Sigmoid colon (tissue), 7 donors: ENCODE measurements around the gene GPN2. TPM values are rescaled to one million over a fixed set of nuclear protein-coding genes. Genes with fewer than 3 reads are reported as not detected.

Experiments
- DNase-seq: peaks from one replicate; pipeline ENCODE4 v3.0.0-alpha.2; 2019
- H3K27ac ChIP-seq, 4 donors: fragments of 200-600 bp; sonication (generic); one replicate each; pipeline ENCODE4 v1.5.1; 2016 to 2019; ENCODE audit warnings: mild to moderate bottlenecking in 1 of 4
- H3K27me3 ChIP-seq, 3 donors: fragments of 200-600 bp; sonication (generic); one replicate each; pipeline ENCODE4 v1.5.1; 2019; ENCODE audit warnings: mild to moderate bottlenecking in 1 of 3
- H3K36me3 ChIP-seq, 4 donors: fragments of 200-600 bp; sonication (generic); one replicate each; pipeline ENCODE4 v1.5.1; 2016 to 2019
- H3K4me1 ChIP-seq, 4 donors: fragments of 200-600 bp; sonication (generic); one replicate each; pipeline ENCODE4 v1.5.1; 2017 to 2019
- H3K4me3 ChIP-seq, 4 donors: fragments of 200-600 bp; sonication (generic); one replicate each; pipeline ENCODE4 v1.5.1; 2017 to 2019; ENCODE audit warnings: mild to moderate bottlenecking in 2 of 4, moderate library complexity in 1 of 4
- H3K9me3 ChIP-seq, 4 donors: fragments of 200-600 bp in 3 of 4; sonication (generic) in 3 of 4; one replicate each; pipeline versions ENCODE4 v1.5.1 to v1.6.1; 2013 to 2019
- EP300 ChIP-seq, 4 donors: sonication (generic); formaldehyde crosslinking; IDR thresholded peaks; one replicate each; pipeline ENCODE4 v1.6.1; 2017; ENCODE audit warnings: antibody characterized with exemption in 4 of 4
- POLR2A ChIP-seq, 2 donors: fragments of 450-650 bp; IDR thresholded peaks; one replicate each; pipeline ENCODE4 v1.6.1; 2016; ENCODE audit warnings: antibody characterized with exemption in 2 of 2, mild to moderate bottlenecking in 2 of 2, moderate library complexity in 2 of 2
- POLR2AphosphoS5 ChIP-seq, 4 donors: sonication (generic); formaldehyde crosslinking; IDR thresholded peaks; one replicate each; pipeline ENCODE4 v1.6.1; 2017; ENCODE audit warnings: antibody characterized with exemption in 4 of 4
- WGBS, 2 donors: extraction: QIAGEN DNeasy Blood & Tissue Kit; methylation state at CpG; one replicate each; pipeline ENCODE4 v1.1.7; 2013; 5-methylcytosine and 5-hydroxymethylcytosine counted together
- intact Hi-C: fragments of 100-400 bp; cut with DNase I; formaldehyde crosslinking; loops from one replicate; pipeline ENCODE4 v1.15.1; 2023
- polyA plus RNA-seq, 3 donors: library from polyadenylated mRNA; stranded (reverse); fragments of 200-250 nt; gene quantifications; one replicate each; pipeline ENCODE4 v1.2.3, GENCODE V29; 2013
- total RNA-seq, 4 donors: library from RNA; depleted of rRNA; stranded (reverse); fragments of >200 nt; gene quantifications; one replicate each; pipeline ENCODE4 v1.1.0, GENCODE V29; 2016
- TF ChIP-seq, protein P1 (sequence below), 4 experiments: fragments of 450-650 bp in 3 of 4; fragments of 200-600 bp in 1 of 4; IDR thresholded peaks; one replicate each; pipeline ENCODE4 v1.5.1; 2016 to 2019; ENCODE audit warnings: antibody characterized with exemption in 4 of 4, mild to moderate bottlenecking in 3 of 4, moderate library complexity in 2 of 4
- donor health status: healthy with polysubstance abuse.
- donor health status: Bipolar disorder and iron deficiency.
- donor health status: healthy.

The GPN2 gene
- total and polyA plus RNA-seq, 7 donors = 7.4 to 18.6 (median 11.0) TPM

DNA sequence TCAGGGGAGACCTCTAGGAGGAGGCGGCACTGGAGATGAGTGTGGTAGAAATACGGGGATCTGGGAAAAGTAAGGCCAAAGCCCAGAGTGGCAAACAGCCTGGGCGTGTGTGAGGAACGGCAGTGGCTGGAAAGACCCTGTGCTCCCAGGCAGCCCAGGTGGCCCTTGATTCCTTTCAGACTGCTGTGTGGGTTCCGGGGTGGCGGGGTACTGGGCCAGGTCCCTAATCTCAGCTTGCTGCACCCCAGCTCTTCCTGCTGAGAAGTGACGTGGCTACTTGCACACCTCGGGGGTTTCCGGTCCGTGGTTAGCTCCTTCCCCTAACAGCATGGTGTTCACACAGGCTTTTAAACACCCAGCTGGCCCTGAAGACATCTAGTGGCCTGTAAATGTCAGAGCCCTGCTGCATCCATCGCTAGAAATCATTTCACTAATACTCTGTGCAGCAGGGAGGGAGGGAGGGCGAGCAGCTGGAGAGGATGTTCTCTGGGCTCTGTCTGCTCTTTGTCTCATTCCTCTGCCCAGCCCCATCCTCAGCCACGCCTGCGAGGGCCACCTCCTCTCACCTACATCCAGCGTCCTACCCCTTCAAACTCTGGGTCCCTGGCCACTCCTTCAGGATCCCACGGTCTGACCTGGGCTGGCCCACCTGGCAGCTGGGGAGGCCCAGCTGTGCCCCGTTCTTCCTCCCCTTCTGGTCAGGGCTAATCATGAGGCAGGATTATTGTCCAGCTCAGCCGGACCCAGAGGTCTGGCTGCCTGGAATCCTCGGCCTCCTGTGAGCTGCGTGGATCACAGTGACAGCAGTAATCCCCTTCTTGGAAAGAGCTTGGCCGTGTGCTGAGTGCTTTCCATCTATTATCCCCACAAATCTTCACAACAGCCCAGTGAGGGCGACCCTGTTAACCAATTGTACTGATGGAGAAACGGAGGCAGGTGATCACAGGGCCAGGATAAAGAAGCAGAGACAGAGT, 56.4 kb downstream of the GPN2 start:
- TF ChIP-seq, protein P1, sequence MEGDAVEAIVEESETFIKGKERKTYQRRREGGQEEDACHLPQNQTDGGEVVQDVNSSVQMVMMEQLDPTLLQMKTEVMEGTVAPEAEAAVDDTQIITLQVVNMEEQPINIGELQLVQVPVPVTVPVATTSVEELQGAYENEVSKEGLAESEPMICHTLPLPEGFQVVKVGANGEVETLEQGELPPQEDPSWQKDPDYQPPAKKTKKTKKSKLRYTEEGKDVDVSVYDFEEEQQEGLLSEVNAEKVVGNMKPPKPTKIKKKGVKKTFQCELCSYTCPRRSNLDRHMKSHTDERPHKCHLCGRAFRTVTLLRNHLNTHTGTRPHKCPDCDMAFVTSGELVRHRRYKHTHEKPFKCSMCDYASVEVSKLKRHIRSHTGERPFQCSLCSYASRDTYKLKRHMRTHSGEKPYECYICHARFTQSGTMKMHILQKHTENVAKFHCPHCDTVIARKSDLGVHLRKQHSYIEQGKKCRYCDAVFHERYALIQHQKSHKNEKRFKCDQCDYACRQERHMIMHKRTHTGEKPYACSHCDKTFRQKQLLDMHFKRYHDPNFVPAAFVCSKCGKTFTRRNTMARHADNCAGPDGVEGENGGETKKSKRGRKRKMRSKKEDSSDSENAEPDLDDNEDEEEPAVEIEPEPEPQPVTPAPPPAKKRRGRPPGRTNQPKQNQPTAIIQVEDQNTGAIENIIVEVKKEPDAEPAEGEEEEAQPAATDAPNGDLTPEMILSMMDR (IDR thresholded peaks at IDR 0.05) = no peak
- TF ChIP-seq POLR2A (IDR thresholded peaks at IDR 0.05) (no peak), EP300 (IDR thresholded peaks at IDR 0.05) (no peak), POLR2AphosphoS5 (IDR thresholded peaks at IDR 0.05) (no peak)
- DNase-seq = no peak
- Histone ChIP-seq H3K36me3 (peaks cover 15 to 63% (median 35%) of the 10 kb centered on the region in 4 donors), H3K27ac (no peak overlapping the region), H3K9me3 (no peaks in the 10 kb centered on the region), H3K27me3 (no peaks in the 10 kb centered on the region), H3K4me3 (no peak overlapping the region), H3K4me1 (peaks cover 0 to 15% (median 8%) of the 10 kb centered on the region in 4 donors)
- whole genome bisulfite sequencing, 2 donors = 63 to 81% methylated on average over 23 of the region's 23 CpGs
- intact Hi-C loops = no loop called here

DNA sequence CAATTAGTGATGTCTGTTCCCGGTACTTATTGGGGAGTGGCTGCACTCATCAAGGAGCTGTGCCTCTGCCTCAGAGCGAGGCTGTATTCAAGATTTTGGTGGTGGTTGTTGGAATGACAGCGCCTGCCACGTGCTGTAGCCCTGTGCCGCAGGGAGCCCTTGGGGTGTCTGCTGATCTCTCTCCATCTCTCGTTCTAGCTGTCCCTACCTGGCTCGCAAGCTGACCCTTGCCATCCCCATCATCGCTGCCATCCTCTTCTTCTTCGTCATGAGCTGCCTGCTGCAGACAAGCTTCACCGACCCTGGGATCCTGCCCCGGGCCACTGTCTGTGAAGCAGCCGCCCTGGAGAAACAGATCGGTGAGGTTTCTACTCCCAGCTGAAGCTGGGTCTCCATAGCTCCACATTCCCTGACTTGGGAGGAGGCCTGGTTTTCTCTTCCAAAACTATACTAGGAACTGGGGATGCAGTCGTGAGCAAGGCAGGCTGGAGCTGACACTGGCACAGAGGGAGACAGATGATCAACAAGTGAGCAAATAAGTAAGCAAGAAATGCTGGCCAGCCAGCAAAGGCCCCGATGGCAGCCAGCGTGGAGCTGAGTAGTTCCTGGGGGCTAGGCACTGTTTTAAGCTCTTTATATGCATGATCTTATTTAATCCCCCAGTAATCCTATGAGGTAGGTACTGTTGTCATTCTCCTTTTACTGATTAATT, 57.7 kb downstream of the GPN2 start:
- Histone ChIP-seq H3K4me1 (peaks cover 0 to 28% (median 22%) of the 10 kb centered on the region in 4 donors), H3K4me3 (no peak overlapping the region), H3K27ac (no peak overlapping the region), H3K27me3 (no peaks in the 10 kb centered on the region), H3K36me3 (peaks cover 15 to 51% (median 32%) of the 10 kb centered on the region in 4 donors), H3K9me3 (no peaks in the 10 kb centered on the region)
- intact Hi-C loops = no loop called here
- WGBS, 2 donors = 93 to 94% methylated on average over 16 of the region's 16 CpGs
- TF ChIP-seq POLR2AphosphoS5 (IDR thresholded peaks at IDR 0.05) (no peak), EP300 (IDR thresholded peaks at IDR 0.05) (no peak)
- no peak for DNase-seq

DNA sequence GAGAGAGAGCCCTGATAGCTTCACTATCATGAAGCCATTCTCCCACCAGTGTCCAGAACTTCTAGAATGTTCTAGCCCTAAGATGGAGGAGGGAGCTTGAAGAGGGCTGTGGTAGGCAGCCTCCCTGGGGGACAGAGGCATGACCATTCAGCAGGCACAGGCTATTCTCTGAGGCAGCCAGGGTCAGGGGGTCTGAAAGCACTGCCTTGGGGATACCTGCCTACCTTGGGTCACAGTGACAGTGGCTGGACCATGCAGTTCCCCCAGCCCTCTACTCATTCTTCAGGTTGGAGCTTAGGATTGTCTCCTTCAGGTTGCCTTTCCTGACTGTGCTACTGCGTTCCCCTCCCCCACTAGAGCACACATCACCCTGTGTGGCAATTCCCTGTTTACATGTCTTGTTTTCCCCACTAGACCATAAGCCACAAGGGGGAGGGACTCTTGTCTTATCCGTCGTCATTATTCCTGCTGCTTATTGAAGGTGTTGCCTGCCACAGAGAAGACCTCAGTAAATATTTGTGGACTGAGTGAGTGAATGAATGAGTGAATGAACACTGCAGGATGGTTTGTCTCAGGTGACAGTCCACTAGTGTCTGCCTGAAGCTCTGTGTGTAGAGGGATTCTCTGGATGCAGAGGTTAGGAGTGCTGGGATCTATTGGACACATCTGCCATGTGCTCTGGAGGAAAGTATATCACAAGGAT, 58.4 kb downstream of the GPN2 start:
- H3K27ac ChIP-seq = no peak overlapping the region
- no peak for DNase-seq
- no peak overlapping the region for H3K4me3 ChIP-seq
- TF ChIP-seq POLR2A (IDR thresholded peaks at IDR 0.05) (no peak), EP300 (IDR thresholded peaks at IDR 0.05) (no peak), POLR2AphosphoS5 (IDR thresholded peaks at IDR 0.05) (no peak)
- TF ChIP-seq, protein P1 (IDR thresholded peaks at IDR 0.05) = no peak
- H3K9me3 ChIP-seq = no peaks in the 10 kb centered on the region
- 54 to 68% methylated on average over 3 of the region's 3 CpGs for WGBS, 2 donors
- intact Hi-C loops = no loop called here
- peaks cover 15 to 48% (median 32%) of the 10 kb centered on the region in 4 donors for H3K36me3 ChIP-seq
- peaks cover 0 to 31% (median 25%) of the 10 kb centered on the region in 4 donors for H3K4me1 ChIP-seq
- no peaks in the 10 kb centered on the region for H3K27me3 ChIP-seq

DNA sequence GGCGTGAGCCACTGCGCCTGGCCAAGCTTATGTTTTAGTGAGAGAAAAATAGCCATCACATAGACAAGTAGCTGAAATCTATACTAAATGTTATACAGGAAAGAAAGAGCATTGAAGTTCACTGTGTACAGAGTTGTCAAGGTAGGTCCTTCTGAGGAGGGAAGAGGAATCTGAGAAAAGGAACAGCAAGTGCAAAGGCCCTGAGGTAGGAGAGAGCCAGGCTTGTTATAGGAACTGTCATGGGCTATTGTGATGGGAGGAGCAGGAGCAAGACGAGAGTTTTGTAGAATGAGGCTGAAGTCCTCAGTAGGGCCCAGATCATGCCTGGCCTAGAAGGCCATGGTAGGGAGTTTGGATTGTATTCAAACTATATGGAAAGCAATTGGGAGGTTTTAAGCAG, 59.0 kb downstream of the GPN2 start:
- H3K4me1 ChIP-seq = peaks cover 0 to 33% (median 28%) of the 10 kb centered on the region in 4 donors
- WGBS, 2 donors = 92 to 93% methylated on average over 3 of the region's 3 CpGs
- H3K4me3 ChIP-seq = no peak overlapping the region
- no peaks in the 10 kb centered on the region for H3K9me3 ChIP-seq
- intact Hi-C loops = no loop called here
- DNase-seq = no peak
- TF ChIP-seq EP300 (IDR thresholded peaks at IDR 0.05) (no peak), POLR2A (IDR thresholded peaks at IDR 0.05) (no peak), POLR2AphosphoS5 (IDR thresholded peaks at IDR 0.05) (no peak)
- TF ChIP-seq, protein P1 (IDR thresholded peaks at IDR 0.05) = no peak
- no peak overlapping the region for H3K27ac ChIP-seq
- no peaks in the 10 kb centered on the region for H3K27me3 ChIP-seq
- peaks cover 15 to 43% (median 31%) of the 10 kb centered on the region in 4 donors for H3K36me3 ChIP-seq
